HG03280 (cell line): ENCODE results near the gene ARHGAP15.

Experiments used
- ATAC-seq: cut with Tn5 transposase; IDR thresholded peaks from one replicate; pipeline ENCODE4 v1.9.1; 2021; ENCODE audit warnings: mild to moderate bottlenecking, moderate library complexity; ENCODE audit not compliant: unreplicated experiment

Gene ARHGAP15

DNA sequence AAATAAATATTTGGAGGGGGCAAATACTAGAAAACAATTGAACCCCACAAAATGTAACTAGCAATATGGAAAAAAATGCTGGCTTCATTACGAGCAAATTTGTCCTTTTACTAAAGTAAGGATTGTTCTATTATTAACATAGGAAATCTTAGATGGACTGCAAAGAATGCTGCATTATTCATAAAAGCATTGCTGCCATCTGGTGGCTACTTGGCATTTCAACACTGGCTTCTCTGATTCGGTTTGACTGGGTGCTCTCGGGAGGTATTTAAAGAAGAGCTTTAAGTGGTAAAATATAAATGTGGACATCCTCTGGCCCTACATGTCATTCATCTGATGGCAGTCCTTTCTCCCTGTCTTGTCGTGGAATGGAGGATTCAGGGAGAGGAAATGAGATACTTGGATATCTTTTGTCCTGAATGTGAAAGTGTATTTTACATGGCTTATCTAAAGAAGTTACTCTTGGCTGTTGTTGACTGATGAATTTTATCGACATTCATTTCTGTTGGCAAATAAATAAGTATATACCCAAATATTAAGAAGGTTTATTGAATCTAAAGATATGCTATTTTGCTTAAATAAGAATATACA lies 130.2 kb downstream of the ARHGAP15 start:
- ATAC-seq = peak; percentile 58

DNA sequence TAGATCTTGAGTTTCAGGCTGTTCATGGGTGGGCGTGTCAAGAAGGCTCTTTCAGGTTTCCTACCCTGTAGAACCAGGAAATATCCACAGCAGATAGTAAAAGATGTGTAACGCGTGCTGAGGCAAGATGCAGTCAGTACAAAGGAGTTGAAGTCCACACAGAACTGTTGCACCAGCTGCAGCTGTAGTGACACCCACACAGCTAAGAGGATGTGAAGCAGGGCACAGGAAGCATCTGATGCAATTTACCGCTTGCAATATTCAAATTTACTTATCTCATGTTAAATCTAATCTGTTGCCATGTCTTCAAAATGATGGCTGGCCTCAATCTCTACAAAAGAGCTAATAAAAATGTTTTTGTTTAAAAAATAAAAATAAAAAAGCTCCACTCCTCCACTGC lies 132.8 kb downstream of the ARHGAP15 start:
- peak; percentile 72 for ATAC-seq

DNA sequence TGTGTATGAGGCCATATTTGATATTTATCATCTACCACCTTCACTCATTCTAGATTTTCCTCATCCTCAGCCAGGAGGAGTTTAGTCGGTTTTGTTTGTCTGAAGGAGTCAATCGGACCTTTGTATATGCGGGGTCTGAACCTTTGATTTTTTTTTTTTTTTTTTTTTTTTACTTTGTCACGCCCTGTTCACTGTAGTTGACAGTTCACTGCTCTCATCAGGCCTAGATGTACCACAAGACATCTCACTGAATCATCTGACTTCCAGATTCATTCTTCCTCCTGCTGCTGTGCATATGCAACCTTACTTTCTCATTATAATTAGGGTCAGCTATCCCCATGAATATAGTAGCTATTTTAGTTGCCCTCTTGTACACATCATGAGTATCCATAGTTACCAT lies 133.2 kb downstream of the ARHGAP15 start:
- ATAC-seq = no peak

DNA sequence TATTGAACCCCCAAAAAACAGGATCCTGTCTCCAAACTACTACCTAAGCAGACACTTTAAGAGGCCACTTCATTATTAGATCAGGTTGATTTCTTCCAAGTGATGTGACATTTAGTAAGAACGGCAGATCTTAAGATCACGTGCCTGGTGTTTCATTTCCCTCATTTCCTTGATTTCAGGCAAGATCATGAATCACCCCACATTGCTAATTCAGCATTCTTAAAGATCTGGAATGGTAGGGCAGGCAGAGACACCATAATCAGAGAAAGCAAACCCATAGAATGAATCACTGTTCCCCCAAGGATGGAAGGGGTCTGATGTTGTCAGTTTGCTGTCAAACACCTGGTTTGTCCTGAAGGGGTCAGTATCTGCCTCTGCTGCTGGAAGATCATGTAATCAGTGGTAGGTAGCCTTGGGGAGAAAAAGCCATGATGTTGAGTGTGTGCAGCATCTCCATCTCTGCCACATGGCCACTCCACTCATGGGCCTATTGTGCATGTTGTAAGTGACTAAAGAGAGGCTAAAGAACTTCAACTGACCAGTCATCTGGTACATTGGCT lies 133.9 kb downstream of the ARHGAP15 start:
- no peak for ATAC-seq

DNA sequence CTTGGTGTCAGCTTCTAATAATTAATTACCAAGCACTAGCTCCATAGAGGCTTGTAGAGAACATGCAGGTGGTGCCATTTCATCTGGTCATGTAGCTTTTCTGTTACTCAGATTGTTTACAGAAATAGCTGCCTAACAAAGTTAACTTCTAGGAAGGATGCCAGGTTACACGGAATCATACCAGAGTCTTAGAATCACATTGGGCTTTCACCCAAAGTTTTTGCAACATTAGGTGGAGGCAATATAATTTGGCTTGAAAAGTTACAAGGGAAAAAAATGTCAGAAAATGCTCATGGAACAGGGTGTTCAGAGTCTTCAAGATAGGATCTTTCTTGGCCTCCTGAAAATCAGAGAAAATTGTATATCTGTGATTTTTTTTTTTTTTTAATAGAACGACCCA lies 135.6 kb downstream of the ARHGAP15 start:
- ATAC-seq = no peak

DNA sequence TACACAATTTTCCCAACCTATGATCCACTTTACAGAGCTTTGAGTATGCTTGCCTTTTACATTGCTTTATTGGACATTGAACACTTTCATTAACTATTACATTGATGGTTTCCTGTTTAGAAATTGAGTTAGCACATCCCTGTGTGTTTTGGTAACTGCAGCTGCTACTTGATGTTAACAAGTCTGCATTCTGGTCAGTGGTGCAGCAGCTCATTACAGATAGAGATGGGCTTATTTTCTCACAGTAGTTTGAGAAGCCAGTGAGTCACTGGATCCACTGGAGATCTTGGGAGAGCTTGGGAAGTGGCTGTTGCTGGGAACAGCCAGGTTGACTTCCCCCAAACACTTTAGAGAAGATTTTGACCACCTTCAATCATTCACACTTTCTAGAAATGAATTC lies 150.5 kb downstream of the ARHGAP15 start:
- no peak for ATAC-seq

DNA sequence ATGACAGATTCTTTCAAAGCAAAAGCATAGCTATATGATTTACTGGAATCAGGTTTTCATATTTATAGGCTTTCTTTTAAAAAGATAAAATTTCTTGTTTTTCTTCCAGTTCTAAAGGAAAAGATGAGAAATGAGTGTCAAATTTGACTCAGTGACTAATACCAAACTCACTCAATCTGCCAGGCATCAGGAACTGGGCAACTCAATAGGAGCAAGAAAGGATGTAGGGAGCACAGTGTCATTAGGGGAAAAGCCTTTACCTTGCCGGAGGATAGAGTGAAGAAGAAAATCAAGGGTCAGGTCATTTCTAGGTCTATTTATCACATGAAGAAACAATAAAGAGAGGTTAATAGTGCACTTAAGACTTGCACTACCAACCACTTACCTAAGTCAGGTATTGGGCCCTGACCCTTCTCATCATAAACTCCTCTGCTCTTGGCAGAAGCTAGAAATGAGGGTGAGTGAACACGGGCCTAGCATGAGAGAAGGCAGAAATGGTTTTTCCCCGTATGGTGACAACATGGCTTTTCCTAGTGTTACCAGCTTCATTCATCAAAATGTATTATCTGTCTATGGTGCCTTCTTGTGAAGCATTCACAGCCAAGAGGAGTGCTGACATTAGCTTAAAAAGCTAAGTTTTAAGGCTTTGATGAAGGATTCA lies 151.0 kb downstream of the ARHGAP15 start:
- ATAC-seq = no peak

DNA sequence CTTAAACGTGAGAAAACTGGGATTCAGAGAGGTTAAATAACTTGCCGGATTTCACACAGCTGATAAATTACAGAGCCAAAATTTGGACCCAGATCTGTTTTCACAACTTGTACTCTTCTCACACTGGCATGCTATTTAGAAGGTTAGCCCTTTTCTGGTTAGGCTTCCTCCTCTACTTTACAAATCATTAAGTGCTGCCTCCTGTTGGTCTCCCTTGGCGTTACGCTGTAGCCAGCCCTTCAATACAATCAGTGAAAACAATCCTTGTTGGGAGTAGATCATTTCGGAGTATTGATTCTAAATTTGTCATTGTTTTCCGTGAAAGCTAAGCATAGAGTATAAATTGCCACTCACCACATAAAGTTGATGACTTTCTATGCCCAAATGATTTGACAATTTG lies 153.5 kb downstream of the ARHGAP15 start:
- ATAC-seq = no peak

DNA sequence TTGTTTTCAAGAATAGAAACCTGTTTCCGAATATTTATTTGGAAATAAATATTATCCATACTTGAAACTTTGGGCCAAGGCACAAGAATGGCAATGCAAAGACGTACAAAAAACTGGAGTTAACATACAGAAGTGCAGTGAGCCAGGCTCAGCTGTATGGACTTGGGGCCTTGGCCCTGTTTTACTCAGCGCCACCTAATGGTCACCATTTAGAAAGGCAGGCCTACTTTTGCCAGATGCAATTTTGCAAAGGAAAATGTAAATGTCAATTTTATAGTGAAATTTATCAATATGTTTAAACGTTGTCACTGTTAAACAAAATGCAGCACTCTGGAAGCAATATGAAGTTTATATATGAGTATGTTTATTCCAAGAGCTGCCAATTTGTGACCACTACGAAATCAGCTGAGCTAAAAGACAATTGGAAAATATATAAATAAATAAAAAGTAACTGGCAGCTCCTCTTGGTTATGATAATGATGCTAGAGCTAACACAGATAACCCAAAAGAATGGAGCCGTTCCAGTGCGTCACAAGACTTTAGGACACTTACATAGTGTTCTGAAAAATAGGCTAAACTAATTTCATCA lies 155.0 kb downstream of the ARHGAP15 start:
- ATAC-seq = peak; percentile 63

DNA sequence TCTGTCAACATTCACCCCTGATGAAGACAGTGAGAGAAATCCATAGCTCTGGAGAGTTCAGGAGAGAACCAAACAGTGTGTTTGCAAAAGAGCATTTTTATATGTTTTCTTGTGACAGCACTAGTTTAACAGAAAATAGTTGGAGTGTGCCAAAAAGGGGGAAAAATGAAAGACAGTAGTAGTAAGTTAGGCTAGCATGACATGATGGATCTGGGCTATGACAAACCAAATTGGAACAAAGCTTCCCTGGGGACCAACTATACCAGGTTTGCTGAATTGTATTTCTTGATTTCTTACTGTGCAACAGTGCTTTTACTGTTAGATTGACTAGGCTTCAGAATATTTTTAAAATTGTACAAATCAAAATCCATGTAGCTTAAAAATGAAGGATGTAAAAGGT lies 159.8 kb downstream of the ARHGAP15 start:
- ATAC-seq = no peak

DNA sequence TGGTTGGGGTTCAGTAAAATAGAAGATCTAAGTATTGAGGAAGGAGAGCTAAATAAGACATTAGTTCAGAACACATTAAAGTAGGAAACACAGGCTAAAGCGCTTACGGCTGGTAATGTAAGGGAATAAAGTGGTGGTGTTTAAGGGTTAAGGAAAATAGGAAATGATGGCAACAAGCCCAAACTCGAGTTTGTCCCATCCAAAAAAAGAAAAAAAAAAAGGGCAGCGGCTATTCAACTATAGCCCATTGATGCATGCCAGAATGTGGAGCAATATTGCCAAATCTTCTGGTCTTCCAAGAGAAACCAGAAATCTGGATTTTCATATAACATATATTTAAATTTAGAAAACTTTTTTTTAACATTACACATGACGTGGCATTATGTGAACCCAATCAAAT lies 161.0 kb downstream of the ARHGAP15 start:
- no peak for ATAC-seq

DNA sequence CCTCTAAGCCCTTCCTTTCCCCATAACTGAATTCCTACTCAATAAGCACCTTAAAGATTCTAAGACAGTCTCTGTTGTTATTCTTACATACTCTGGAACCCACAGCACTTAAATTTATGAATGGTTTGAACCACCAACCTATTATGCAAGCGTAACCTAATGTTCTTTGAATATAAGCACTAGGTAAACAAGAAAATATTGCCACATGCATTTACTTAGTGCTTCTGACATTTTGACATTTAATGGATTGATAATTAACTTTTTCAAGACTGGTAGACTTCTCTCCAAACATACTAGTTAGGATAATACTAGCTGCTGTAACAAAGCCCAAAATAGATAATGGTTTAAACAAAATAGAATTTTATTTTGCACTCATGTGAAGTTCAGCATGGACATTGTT lies 164.8 kb downstream of the ARHGAP15 start:
- no peak for ATAC-seq

DNA sequence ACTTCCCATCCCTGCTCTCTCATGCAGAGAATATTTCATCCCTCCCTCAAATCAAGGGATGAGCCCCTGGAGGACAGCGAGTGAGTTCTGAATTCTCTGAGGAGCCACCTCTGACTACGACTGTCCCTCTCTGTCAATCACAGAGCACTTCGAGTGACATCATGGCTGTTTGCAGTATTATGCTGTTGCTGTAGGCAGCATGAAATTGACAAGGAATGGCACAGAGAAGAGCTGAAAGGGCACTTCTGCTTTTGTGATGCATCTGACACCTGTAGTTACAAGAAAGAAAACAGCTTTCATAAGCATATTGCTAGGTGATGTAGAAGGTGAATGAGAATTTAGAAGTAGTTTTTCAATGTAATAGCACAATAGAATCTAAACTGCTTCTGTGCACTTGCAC lies 166.9 kb downstream of the ARHGAP15 start:
- peak; percentile 78 for ATAC-seq

DNA sequence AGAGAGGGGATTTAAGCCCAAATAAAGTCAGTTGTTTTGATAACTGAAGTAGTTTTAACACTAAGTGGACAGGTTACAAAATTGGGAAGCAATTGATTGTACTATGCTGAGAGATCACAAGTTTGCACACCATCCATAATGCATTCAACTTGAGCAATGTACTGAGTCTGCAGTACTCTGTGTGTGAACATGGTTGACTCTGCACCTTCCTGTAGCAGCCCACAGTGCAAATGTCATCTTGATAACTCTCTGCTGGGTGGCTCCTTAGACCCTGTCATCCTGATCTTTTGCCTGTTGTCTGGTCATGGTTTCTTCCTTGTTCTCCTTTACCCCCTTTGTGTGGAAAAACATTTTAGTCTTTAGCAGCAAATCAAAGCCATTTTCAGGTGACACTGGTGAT lies 168.0 kb downstream of the ARHGAP15 start:
- ATAC-seq = no peak

DNA sequence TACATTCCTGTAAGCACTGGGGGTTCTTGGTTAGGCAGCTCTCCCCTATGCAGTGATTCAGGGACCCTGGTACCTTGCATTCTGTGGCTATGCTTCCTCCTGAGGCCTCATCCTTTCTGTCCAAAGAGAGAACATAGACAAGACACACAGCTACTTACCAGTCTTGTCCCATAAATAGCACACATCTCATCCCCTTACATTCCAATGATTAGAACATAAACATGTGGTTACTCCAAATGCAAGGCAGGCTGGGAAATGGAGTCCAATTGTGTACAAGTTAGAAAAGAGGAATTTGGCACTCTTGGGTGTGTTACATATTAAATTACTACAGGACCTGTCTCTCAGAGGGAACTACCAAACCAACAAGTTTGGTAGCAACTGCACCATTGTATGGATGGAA lies 171.3 kb downstream of the ARHGAP15 start:
- no peak for ATAC-seq

DNA sequence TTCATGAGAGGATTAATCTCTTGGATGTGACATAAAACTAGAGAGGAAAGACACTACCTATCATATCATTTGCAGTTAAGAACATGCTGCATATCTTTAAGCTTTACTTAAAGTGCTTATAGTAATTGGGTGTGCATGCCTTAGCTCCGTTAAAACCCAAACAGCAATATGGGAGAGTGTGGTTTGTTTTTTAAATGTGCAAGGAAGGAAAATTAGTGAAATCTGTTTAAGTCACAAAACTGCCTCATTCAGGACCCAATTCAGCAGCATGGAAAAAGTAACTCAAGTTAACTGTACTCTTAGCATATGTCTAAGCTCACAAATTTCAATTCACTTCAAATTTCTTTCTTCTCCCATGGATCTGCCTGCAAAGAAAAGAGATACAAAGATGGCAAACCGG lies 182.2 kb downstream of the ARHGAP15 start:
- no peak for ATAC-seq

DNA sequence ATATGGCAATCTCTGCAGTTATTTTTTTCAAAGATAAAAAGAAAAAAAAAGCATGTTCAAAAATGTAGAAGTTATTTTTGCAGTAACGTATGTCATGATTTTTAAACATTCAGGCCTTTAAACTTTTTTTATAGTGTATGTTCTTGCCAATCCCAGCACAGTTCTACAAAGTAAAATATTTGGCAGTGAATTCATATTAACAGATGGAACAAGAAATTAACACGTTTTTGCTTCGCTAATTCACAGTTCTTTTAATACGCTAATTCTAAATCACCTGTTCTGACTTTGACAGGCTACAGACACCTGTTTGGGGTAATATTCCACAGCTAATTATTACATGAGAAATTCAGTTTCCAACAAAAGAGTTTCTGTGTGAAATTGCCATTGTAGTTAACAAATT lies 183.2 kb downstream of the ARHGAP15 start:
- no peak for ATAC-seq

DNA sequence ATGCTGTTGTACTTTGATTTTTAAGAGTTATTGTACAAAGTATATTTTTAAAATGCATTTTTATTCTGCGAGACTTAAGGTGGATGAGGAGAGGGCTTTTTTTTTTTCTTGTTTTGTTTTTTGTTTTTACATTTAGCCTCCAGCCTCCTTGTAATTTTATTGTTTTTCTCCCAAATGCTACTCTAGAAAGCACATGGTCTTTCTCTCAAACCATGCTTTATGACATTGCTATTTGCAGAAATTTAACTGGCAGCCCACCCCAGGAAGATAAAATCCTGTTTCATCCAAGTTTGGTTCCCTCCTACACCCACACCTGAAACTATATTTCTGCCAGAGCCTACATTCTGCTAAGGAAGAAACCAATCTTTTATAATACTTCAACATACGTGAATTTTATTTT lies 184.6 kb downstream of the ARHGAP15 start:
- no peak for ATAC-seq

DNA sequence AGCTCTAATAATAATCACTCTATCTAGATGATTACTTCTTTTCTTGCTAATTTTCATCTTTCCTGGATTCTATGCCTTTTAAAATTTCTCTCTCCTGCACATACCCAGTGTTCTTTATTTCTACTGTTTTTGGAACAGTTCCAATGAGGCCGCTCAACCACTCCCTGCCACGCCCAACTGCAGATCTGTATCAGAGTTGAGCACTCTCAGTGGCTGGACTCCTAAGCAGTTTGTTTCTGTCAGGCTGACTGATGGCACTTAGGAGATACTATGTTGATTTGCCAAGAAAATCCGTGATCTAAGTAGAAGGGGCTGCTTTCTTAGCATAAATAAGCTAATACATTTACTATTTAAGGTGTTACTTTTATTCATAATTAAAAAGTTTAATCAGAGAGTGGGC lies 192.8 kb downstream of the ARHGAP15 start:
- no peak for ATAC-seq

DNA sequence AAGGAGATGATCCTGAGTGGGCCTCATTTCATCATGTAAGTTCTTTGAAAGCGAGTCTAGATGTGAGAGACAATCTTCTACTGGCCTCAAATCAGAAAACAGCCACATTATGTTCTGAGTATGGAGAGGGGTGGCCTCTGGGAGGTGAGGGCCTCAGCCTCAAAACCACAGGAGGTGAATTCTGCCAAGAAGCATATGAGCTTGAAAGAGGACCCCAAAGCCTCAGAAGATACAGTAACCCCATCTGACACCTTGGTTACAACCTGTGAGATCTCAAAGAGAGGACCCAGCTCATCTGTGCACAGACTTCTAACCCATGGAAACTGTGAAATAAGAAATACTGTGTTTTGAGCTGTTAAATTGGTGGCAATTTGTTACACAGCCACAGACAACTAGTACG lies 200.1 kb downstream of the ARHGAP15 start:
- ATAC-seq = no peak

DNA sequence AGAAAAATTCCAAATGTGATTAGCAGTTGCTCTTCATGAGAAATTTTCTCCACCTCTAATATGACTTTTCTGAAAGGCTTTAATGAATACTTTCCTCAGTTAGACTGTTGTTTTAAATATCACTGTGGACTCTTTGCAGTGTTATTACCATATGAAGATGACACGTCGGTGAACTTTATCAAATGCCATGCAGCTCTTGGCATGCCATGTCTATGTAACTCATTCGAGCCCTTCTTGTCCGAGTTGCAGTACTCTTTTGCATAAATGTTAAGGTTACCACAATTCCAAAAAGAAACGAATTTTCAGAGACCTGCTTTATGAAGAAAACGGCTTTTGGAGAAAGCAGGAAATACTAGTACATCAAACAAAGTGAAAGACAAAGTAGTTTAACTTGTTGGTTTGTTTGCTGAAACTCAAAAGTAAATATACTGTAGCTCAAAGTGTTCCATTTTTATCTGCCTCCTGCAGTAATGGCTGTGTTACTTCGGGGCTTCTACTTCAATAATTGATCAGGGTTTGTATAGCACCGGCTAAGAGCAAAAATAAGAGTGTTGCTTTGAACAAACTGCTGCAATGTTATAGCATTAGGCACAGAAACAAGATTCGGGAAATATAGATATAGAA lies 204.1 kb downstream of the ARHGAP15 start:
- ATAC-seq = no peak

DNA sequence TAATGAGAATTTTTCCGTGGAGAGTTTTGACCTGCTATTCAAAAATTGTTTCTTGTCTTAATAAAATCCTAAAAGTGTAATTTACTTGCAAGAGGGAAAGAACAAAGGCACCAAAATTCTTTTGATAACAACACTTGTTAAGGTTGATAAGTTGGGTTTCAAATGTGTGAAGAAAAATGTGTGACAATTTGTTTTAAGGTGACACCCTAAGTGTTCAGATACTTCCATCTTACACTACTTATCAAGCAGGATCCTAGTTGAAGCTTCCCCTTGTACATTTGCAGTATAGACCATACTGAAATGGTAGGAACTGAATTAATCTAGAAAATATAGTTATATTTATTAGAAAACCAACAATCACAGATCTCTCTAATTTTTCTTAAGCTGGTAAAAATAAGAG lies 204.6 kb downstream of the ARHGAP15 start:
- no peak for ATAC-seq
